ENCODE results near the gene GARIN5B. TPM values are rescaled to one million over a fixed set of nuclear protein-coding genes. Genes with fewer than 3 reads are reported as not detected.
"Not testable (repeated sequence)": the region's sequence is repeated elsewhere in the genome, so short reads cannot be mapped to it uniquely, and the experiment has no call there.

GARIN5B gene
- not detected for polyA plus RNA-seq

DNA sequence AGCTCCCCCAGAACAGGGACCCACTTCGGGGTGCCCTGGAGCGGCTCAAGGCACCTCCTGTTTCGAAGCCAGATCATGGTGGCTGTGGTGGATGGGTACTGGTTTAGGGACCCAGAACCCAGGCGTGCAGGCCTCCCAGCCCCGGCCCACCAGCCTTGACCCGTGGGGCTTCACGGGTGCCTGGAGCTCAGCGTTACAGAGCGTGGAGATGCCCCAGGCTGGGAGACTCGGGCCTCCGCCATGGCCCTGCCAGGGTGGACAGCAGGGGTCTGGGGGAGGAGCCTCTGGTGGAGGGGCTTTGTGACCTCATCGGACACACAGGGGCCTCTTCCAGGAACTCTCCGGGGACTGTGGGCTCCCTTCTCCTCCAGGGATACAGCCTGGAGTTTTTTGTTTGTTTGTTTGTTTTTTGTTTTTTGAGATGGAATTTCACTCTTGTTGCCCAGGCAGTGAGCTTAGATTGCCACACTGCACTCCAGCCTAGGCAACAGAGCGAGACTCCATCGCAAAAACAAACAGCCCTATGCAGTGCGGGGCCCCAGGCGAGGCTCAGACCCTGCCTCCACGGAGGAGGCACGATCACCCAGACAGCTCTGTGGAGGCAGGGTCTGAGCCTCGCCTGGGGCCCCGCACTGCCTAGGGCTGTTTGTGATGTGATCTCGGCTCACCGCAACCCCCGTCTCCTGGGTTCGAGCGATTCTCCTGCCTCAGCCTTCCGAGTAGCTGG, at the start of gene GARIN5B:
Gene GARIN5B, minus strand, starts transcription at position 271 of the 727 bp plus-strand sequence. Its CDS starts 194 bp downstream, at position 77.
- WGBS, 3 donors: 77 to 85% (median 84%) methylated on average over 26 to 27 of the region's 27 CpGs
- H3K27ac ChIP-seq (ENCODE audit: low read depth, low read length): no peak within 1 kb of the TSS

DNA sequence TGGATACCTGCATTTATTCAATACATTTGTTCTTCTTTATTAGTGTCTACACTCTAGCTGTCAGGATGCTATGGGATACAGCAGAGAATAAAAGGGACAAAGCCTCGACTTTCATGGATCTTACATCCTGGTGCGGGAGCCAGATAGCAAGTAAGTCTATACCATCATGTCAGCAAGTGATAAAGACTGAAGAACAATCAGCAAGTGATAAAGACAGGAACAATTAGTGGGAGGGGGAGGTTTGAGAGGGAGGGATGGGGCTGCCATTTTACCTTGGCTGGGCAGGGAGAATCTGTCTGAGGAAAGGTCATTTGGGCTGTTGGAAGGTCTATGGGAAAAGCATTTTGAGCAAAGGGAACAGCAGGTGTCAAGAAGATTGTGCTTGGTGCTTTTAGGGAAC, 47.1 kb upstream of the GARIN5B start:
- WGBS, 3 donors: 94 to 98% (median 95%) methylated on average over 2 of the region's 2 CpGs
- no peak overlapping the region for H3K27ac ChIP-seq (ENCODE audit: low read depth, low read length)

DNA sequence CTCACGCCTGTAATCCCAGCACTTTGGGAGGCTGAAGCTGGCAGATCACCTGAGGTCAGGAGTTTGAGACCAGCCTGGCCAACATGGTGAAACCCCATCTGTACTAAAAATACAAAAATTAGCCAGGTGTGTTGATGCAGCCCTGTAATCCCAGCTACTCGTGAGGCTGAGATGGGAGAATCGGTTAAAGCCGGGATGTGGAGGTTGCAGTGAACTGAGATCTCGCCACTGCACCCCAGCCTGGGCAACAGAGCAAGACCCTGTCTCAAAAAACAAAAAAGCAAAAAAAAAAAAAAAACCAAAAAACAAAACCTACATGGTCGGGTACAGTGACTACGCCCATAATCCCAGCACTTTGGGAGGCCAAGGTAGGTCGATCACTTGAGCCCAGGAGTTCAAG, 46.1 kb upstream of the GARIN5B start:
- not testable (repeated sequence) for H3K27ac ChIP-seq (ENCODE audit: low read depth, low read length)
- WGBS, 3 donors: 89 to 98% (median 98%) methylated on average over 8 of the region's 8 CpGs

DNA sequence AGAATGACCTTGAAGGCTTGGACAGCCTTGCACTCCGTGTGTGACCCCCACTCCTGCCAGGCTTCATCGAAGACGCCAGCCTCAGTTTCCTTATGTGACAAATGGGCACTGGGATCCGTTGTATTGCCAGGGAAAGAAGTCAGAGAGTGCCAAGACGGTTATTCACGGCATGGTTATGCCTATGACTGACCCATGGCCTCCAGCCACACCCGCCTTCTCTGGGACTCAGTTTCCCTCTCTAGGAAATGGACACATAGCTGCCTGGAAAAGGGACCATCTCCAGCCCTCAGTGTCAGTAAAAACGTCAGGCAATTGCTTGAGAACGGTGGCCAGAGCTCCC, 45.4 kb upstream of the GARIN5B start:
- H3K27ac ChIP-seq (ENCODE audit: low read depth, low read length): peak overlapping the region; percentile 82
- 54 to 71% (median 62%) methylated on average over 9 of the region's 9 CpGs for WGBS, 3 donors

DNA sequence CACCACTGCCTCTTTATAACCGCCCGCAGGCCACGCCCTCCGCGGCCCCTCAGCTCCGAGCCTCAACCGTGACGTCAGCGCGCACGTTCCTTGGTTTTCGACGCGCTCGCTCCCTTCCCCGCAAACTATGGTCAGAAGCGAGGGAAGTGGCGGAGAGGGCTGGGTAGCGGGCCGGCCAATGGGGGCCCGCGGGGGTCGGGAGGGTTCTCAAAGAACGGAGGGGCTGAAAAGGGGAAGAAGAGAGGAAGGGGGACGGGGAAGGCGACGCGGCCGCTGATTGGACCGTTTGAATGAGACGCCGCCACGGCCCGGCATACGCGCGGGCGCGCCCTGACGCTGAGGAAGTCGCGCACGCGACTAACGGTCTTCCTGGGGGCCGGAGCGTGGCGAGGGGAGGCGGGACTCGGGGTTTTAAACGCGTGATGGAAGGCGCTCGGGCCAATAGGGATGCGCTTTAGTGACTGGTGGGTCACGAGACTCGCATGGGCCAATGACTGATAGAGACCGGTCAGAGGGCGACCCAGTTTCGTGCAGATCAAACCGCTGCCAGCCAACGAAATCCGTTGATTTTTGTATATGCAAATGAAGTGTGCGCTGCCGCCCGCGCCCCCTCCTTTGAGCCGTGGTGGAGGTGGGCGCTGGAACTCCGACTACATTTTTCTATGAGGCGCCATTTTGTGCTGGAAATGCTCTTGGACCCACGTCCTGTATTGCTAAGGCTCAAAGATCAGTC, 44.9 kb upstream of the GARIN5B start:
- H3K27ac ChIP-seq (ENCODE audit: low read depth, low read length): peak overlapping the region; percentile 97
- 0 to 1% (median 1%) methylated on average over 67 to 72 of the region's 72 CpGs for WGBS, 3 donors

DNA sequence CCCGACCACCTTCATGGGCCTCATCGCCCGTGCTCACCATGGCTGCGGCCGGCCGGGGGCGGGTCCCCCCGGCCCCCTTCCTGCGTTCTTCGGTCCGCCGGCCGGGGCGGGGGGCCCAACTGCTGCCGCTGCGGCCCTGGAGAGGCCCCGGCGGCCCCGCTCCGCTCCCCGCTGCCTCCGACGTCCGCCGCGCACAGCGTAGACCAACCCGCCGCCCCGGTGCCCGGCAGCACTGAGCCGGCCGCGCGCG, 44.4 kb upstream of the GARIN5B start, which contains the start of gene UBE2S:
Gene UBE2S, minus strand, starts transcription at position 239 of the 250 bp plus-strand sequence. Its CDS starts 199 bp downstream, at position 40.
- peak within 1 kb of the TSS; percentile 97 for H3K27ac ChIP-seq (ENCODE audit: low read depth, low read length)
- 0 to 2% (median 1%) methylated on average over 29 to 36 of the region's 36 CpGs for WGBS, 3 donors

DNA sequence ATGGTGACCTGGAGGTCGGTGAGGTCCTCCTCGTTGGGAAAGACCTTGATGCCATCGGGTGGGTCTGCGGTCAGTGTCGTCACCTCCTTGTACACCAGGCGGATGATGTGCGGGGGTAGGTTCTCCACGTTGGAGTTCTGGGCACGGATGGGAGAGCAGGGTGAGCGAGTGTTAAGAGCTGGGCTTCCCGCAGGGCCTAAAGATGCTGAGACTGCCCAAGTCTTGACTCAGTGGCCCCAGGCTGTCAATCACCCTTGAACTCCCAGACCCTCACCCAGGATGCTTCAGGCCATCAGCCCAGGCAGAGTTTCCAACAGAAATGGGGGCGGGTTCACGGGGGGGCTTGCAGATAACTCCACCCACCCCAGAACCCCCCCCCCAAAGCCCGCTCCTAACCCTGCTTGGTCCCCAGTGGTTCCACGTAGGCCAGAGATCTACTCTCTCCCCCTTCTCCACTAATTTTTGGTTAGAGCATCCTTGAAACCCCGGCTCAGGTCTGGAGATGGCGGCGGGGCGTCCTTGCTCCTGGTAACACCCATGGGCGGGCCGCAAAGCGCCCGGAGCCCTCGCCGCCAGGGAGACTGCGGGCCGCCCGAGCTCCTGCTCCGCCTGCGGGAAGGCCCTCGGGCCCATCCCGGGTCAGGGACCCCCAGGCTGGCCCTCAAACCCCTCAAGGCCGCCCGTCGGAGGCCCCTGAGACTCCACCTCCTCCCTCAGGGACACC, 43.9 kb upstream of the GARIN5B start:
- WGBS, 3 donors: 9 to 19% (median 16%) methylated on average over 28 to 35 of the region's 35 CpGs
- H3K27ac ChIP-seq (ENCODE audit: low read depth, low read length): peak overlapping the region; percentile 20

DNA sequence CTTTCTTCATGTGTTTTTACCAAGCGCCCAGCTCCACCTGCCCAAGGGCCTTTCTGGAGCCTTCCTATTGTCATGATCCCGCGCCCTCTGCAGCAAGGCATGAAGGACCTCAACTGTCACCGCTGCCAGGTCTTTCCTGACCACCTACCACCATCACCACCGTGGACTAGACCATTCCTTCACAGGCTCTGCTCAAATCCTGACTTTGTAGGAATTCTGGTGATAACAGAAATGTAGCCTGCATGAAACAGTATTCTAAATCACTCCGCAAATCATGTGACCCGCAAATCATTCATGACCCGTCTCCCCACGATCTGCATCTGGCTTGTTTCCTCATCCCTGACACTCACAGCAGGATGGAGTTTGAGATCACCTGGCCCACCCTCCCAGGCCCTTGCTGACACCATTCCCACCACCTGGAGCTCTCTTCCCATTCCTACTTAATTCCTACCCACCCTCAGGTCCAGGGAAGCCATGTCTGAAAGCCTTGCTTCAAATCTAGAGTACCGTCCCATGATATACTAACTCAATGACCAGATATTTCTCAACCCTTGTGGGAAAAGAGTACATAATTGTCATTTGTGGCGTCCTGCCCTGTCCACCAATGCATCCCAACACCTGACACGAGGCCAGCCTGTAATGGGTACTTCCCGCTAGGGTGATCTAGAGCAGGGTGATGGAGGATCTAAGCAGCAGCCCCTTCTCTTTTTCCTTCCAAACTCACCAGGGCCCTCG, 43.2 kb upstream of the GARIN5B start:
- WGBS, 3 donors: 77 to 87% (median 78%) methylated on average over 14 of the region's 14 CpGs

DNA sequence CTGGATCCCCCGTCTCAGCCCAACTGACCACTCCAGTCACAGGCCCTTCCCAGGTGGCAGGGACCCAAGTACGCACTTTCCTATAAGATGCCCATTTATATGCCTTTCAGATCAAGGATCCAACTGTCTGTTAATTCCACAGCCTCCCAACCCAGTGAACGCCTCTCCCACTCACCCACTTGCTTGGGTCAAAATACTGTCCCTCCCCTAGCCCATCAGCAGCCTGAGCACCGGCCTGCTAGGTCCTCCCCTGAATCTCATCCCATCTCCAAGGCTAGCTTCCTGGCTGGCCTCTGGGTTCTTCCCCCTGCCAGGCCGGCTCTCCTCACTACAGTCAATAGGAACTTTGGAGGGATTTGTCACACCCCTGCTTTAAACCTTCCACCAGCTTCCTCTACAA, 42.6 kb upstream of the GARIN5B start:
- no peak overlapping the region for H3K27ac ChIP-seq (ENCODE audit: low read depth, low read length)
- 86 to 93% (median 86%) methylated on average over 5 of the region's 5 CpGs for WGBS, 3 donors

More for the DNA sequence above, 43.2 kb upstream of the GARIN5B start:
- no peak overlapping the region for H3K27ac ChIP-seq (ENCODE audit: low read depth, low read length)

DNA sequence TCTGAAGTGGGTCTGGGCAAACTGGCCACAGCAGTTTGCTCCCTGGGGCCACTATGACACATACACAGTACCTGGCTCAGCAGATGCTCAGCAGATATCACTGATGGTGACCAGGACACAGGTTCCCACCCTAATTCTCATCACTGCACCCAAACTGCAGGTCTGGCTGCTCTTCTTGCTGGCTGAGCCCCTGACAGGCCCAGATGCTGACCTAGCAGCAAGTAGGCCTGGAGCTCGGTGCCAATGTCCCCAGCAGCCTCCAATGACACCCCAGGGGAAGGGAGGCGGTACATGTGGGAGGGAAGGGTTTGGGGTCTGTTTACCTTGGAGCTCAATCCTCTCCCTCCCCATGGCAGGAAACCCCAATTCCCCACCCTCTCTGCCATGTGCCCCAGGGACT, 39.4 kb upstream of the GARIN5B start:
- 75 to 89% (median 83%) methylated on average over 2 of the region's 2 CpGs for WGBS, 3 donors
- H3K27ac ChIP-seq (ENCODE audit: low read depth, low read length): no peak overlapping the region

DNA sequence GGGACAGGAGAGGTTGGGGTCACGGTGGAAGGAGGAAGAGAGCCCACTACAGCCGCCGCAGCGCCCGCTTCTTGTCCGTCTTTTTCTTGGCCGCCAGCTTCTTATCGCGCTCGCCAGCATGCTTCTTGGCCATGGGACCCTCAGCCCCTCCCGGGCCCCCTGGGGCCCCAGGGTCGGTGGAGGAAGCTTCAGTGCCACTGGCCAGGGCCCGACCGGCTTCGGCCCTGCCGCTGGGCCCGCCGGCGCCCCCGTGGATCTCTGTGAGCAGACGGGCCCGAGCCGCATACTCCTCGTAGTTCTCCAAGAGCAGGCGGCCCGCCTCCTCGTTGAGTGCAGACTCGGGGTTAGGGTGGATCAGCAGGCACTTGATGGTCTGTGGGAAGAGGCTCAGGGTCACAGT, 38.3 kb upstream of the GARIN5B start:
- WGBS, 3 donors: 90 to 95% (median 93%) methylated on average over 9 to 21 of the region's 28 CpGs
- not testable (repeated sequence) for H3K27ac ChIP-seq (ENCODE audit: low read depth, low read length)

DNA sequence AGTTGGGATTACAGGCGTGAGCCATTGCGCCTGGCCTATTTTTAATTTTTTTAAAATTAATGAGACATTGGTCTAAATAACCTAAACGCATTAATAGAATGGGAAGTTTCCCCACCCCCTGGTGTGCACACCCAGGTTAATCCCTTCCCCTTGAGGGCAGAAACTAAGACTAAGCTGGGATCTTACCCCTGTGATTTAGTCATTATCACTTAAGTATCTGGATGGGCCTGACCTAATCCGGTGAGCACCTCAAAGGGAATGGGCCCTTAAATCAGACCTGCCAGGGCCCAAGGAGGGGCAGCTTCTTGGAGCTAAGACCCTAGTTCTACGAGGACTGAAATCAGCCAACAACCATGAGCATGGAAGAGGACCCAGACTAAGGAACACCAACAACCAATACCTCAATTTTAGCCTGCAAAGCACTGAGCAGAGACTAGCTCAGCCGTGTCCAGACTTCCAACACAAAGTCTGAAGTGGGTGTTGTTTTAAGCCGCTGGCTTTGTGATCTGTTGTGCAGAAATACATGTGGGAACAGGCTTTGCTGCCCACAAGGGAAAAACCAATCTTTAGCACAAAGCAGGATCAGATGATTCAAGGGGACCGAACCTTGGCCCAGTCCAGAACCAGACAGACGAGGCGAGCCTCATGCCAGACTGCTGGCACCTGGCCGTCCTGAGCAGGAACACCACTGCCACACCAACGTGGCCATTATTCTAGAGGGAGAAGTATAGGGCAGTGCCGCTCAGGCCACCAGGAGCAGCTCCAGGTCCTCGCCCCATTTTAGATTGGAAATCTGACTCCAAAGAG, 37.4 kb upstream of the GARIN5B start:
- no peak overlapping the region for H3K27ac ChIP-seq (ENCODE audit: low read depth, low read length)
- 85 to 88% (median 86%) methylated on average over 14 of the region's 14 CpGs for WGBS, 3 donors

DNA sequence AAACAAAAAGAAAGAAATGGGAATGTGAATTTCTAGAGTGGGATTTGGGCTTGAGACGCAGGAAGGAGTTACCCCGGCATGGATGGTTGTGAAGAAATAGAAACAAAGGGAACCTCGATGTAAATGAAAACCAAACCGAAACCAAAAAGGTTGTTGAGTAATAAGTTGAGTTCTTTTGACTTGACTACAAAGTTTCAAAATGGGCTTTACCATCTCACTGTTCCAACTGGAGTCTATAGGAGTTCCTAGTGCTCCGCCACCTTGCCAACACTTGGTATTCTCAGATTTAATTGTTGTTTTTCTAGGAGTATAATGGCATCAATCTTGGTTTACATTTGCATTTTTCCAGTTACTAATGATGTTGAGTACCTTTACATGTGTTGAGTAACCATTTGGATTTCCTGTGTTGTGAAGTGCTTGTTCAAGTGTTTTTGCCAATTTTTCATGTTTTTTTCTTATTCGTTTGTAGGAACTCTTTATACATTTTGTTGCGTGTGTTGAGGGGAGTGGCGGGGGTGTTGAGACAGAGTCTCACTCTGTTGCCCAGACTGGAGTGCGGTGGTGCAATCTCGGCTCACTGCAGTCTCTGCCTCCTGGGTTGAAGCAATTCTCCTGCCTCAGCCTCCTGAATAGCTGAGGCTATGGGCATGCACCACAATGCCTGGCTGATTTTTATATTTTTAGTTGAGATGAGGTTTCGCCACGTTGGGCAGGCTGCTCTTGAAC, 35.3 kb upstream of the GARIN5B start:
- WGBS, 3 donors: 63 to 95% (median 64%) methylated on average over 12 of the region's 12 CpGs
- H3K27ac ChIP-seq (ENCODE audit: low read depth, low read length): no peak overlapping the region

DNA sequence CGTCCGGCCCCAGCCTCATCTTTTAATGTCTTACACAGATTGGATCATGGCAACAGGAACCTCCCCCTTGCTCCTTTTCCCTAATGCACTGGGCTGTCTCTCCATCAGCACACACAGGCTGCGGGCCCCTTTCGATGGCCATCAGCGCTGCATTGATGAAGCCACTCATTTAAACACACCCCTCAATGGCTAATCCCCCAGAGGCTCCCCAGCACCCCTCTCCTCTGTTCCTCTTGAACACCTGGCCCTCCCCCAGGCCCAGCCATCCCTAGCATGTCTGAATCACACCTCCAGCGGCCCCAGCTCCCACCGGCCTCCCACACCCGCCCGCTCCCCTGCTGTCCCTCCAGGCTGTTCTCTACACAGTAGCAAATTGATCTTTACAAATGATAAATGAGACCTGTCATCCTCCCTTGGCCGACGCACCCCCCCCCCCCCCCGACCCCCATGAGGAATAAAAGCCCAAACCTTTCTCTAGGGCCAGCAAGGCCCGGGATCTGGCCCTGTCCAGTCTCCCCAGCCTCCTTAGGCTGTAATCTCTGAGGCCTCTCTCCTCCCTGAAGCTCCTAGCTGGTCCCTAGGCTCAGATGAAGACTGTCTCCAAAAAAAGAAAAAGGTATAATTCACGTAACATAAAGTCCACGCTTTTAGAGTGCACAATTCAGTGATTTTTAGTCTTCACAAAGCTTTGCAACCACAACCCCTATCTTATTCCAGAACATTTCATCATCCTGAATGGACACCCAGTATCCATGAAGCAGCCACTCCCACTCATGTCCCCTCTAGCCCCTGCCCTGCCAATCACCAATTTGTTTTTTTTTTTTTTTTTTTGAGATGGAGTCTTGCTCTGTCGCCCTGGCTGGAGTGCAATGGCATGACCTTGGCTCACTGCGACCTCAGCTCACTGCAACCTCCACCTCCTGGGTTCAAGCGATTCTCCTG, 30.0 kb upstream of the GARIN5B start:
- 69 to 79% (median 73%) methylated on average over 18 of the region's 18 CpGs for WGBS, 3 donors

DNA sequence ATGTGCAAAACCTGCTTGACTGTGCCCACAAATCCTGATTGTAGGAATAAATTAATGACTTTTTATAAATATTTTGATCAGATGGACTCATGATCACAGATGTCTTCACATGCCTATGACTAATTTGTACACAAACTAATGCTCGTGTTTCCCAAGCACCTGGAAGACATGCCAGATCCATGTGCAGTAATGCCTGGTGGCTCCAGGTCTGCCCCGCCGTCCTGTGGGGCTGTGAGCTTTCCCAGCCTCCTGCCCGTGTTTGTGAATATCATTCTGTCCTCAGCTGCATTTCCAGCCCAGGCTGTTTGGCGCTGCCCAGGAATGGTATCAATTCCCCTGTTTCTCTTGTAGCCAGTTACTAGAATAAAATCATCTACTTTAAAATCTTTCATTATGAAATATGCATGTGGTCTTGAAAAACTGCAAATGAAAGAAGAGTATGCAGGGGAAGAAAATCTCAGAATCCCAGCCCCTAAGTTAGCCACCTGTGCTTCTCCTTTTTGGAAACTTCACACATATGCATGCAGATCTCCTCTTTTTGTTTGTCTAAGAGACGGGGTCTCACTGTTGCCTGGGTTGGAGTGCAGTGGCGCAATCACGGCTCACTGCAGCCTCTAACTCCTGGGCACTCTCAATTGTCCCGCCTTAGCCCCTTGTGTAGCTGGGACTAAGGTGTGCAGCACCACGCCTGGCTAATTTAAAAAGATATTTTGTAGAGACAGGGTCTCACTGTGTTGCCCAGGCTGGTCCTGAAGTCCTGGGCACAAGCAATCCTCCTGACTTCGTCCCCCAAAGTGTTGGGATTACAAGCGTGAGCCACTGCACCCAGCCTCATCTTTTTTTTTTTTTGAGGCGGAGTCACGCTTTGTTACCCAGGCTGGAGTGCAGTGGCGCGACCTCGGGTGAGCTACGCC, 28.9 kb upstream of the GARIN5B start:
- H3K27ac ChIP-seq (ENCODE audit: low read depth, low read length): no peak overlapping the region

More for the DNA sequence above, 30.0 kb upstream of the GARIN5B start:
- H3K27ac ChIP-seq (ENCODE audit: low read depth, low read length): no peak overlapping the region

More for the DNA sequence above, 28.9 kb upstream of the GARIN5B start:
- WGBS, 3 donors: 81 to 87% (median 84%) methylated on average over 18 of the region's 18 CpGs
